Liver (tissue), 9 donors: ENCODE measurements around the gene KRTAP10-3. TPM values are rescaled to one million over a fixed set of nuclear protein-coding genes. Genes with fewer than 3 reads are reported as not detected.

Source experiments
- DNase-seq: peaks from one replicate; pipeline ENCODE4 v3.0.0-alpha.2; 2017; ENCODE audit warnings: low spot score
- H3K27ac ChIP-seq, 2 donors: one replicate each; pipeline ENCODE4 v1.7.0; 2013; ENCODE audit warnings: inconsistent platforms in 2 of 2, low read length in 2 of 2, control low read depth in 1 of 2, low read depth in 1 of 2, mild to moderate bottlenecking in 1 of 2
- H3K27me3 ChIP-seq, 4 donors: one replicate each; pipeline versions ENCODE4 v1.6.1 to v1.7.0; 2013; ENCODE audit warnings: low read length in 3 of 4, inconsistent platforms in 1 of 4, mild to moderate bottlenecking in 1 of 4, moderate library complexity in 1 of 4; ENCODE audit not compliant: control insufficient read depth in 4 of 4, insufficient read depth in 4 of 4
- H3K36me3 ChIP-seq, 4 donors: one replicate each; pipeline versions ENCODE4 v1.6.1 to v1.7.0; 2013; ENCODE audit warnings: low read length in 3 of 4, mild to moderate bottlenecking in 3 of 4, low read depth in 1 of 4, moderate library complexity in 1 of 4; ENCODE audit not compliant: control insufficient read depth in 4 of 4, insufficient read depth in 3 of 4
- H3K4me1 ChIP-seq, 4 donors: one replicate each; pipeline versions ENCODE4 v1.6.1 to v1.7.0; 2013; ENCODE audit warnings: low read length in 3 of 4, mild to moderate bottlenecking in 3 of 4, moderate library complexity in 1 of 4; ENCODE audit not compliant: control insufficient read depth in 4 of 4, insufficient read depth in 4 of 4
- H3K4me3 ChIP-seq, 3 donors: one replicate each; pipeline versions ENCODE4 v1.6.1 to v1.7.0; 2013; ENCODE audit warnings: low read length in 3 of 3, control low read depth in 1 of 3, low read depth in 1 of 3, mild to moderate bottlenecking in 1 of 3
- H3K9ac ChIP-seq, 2 donors: one replicate each; pipeline ENCODE4 v1.7.0; 2013; ENCODE audit warnings: low read length in 2 of 2, mild to moderate bottlenecking in 2 of 2, moderate library complexity in 2 of 2, control low read depth in 1 of 2, low read depth in 1 of 2
- H3K9me3 ChIP-seq, 4 donors: one replicate each; pipeline versions ENCODE4 v1.6.1 to v1.7.0; 2013; ENCODE audit warnings: low read length in 3 of 4; ENCODE audit not compliant: control insufficient read depth in 4 of 4
- ATF3 ChIP-seq: IDR thresholded peaks from 2 replicates; pipeline ENCODE4 v1.6.1; 2016; ENCODE audit warnings: antibody characterized with exemption
- CTCF ChIP-seq: fragments of 150-350 bp; IDR thresholded peaks from 2 replicates; pipeline ENCODE4 v1.5.1; 2017; ENCODE audit warnings: improper control_type of control experiment, low read depth, low read length; ENCODE audit not compliant: missing input control
- EGR1 ChIP-seq, 2 donors: IDR thresholded peaks; 2 replicates each; pipeline ENCODE4 v1.6.1; 2016 to 2018; ENCODE audit warnings: antibody characterized with exemption in 2 of 2, low read depth in 2 of 2
- FOXA1 ChIP-seq: IDR thresholded peaks from 2 replicates; pipeline ENCODE4 v1.6.1; 2016; ENCODE audit warnings: antibody characterized with exemption
- FOXA2 ChIP-seq: IDR thresholded peaks from 2 replicates; pipeline ENCODE4 v1.6.1; 2016; ENCODE audit warnings: antibody characterized with exemption
- GABPA ChIP-seq, 2 donors: IDR thresholded peaks in 1 of 2; conservative IDR thresholded peaks in 1 of 2; 2 replicates each; pipeline ENCODE4 v1.6.1; 2016; ENCODE audit warnings: antibody characterized with exemption in 2 of 2, mild to moderate bottlenecking in 1 of 2, moderate library complexity in 1 of 2
- HNF4A ChIP-seq, 2 donors: conservative IDR thresholded peaks; 2 replicates each; pipeline ENCODE4 v1.6.1; 2016; ENCODE audit warnings: antibody characterized with exemption in 2 of 2, mild to moderate bottlenecking in 2 of 2
- HNF4G ChIP-seq: IDR thresholded peaks from 2 replicates; pipeline ENCODE4 v1.6.1; 2016; ENCODE audit warnings: antibody characterized with exemption
- JUND ChIP-seq, 2 donors: IDR thresholded peaks; 2 replicates each; pipeline ENCODE4 v1.6.1; 2016; ENCODE audit warnings: antibody characterized with exemption in 2 of 2
- NR2F2 ChIP-seq: IDR thresholded peaks from 2 replicates; pipeline ENCODE4 v1.6.1; 2016; ENCODE audit warnings: antibody characterized with exemption
- RAD21 ChIP-seq, 2 donors: IDR thresholded peaks; 2 replicates each; pipeline ENCODE4 v1.6.1; 2016; ENCODE audit warnings: antibody characterized with exemption in 2 of 2, mild to moderate bottlenecking in 2 of 2
- REST ChIP-seq: IDR thresholded peaks from 2 replicates; pipeline ENCODE4 v1.6.1; 2016; ENCODE audit warnings: antibody characterized with exemption, mild to moderate bottlenecking
- RXRA ChIP-seq, 2 donors: IDR thresholded peaks; 2 replicates each; pipeline ENCODE4 v1.6.1; 2017 to 2018; ENCODE audit warnings: antibody characterized with exemption in 2 of 2, mild to moderate bottlenecking in 1 of 2
- SP1 ChIP-seq: IDR thresholded peaks from 2 replicates; pipeline ENCODE4 v1.6.1; 2018; ENCODE audit warnings: antibody characterized with exemption, mild to moderate bottlenecking
- TAF1 ChIP-seq: conservative IDR thresholded peaks from 2 replicates; pipeline ENCODE4 v1.6.1; 2016; ENCODE audit warnings: antibody characterized with exemption, mild to moderate bottlenecking
- YY1 ChIP-seq: IDR thresholded peaks from 2 replicates; pipeline ENCODE4 v1.6.1; 2016; ENCODE audit warnings: antibody characterized with exemption, mild to moderate bottlenecking
- ZBTB33 ChIP-seq: IDR thresholded peaks from 2 replicates; pipeline ENCODE4 v1.6.1; 2016; ENCODE audit warnings: antibody characterized with exemption
- WGBS: extraction: QIAGEN DNeasy Blood & Tissue Kit; methylation state at CpG from one replicate; pipeline ENCODE4 v1.1.7; 2013; 5-methylcytosine and 5-hydroxymethylcytosine counted together
- polyA plus RNA-seq, 2 donors: library from polyadenylated mRNA; stranded (reverse) in 1 of 2; unstranded in 1 of 2; fragments of 200-250 nt in 1 of 2; fragments of >200 nt in 1 of 2; fragmentation: Nextera tagmentation in 1 of 2; extraction: Ambion mirVana in 1 of 2; gene quantifications; one replicate each; pipeline versions ENCODE4 v1.2.1 to v1.2.3, GENCODE V29; 2013 to 2015
- total RNA-seq, 2 donors: library from RNA; depleted of rRNA; stranded (reverse); fragments of >200 nt; gene quantifications; one replicate each; pipeline ENCODE4 v1.2.3, GENCODE V29; 2014
- TF ChIP-seq, protein P1 (sequence below): IDR thresholded peaks from 2 replicates; pipeline ENCODE4 v1.6.1; 2016; ENCODE audit warnings: antibody characterized with exemption
- donor health status: healthy.
- donor health status: healthy.
- donor health status: healthy.
- donor health status: healthy.
- donor health status: healthy.

Gene KRTAP10-3
- total and polyA plus RNA-seq, 4 donors = not detected

GRCh38 chr21:44524414-44525371 is 33.9 kb downstream of the KRTAP10-3 start:
- TF ChIP-seq NR2F2 (no peak), REST (no peak), HNF4A (conservative IDR thresholded peaks at IDR 0.05) (no peak), ATF3 (no peak), JUND (IDR thresholded peaks at IDR 0.05) (no peak), FOXA1 (no peak), ZBTB33 (no peak), FOXA2 (no peak), TAF1 (no peak), GABPA (IDR thresholded peaks at IDR 0.05 in 1 of 2, conservative IDR thresholded peaks at IDR 0.05 in 1 of 2) (no peak), RAD21 (IDR thresholded peaks at IDR 0.05) (no peak), SP1 (no peak), HNF4G (no peak), CTCF (no peak), RXRA (IDR thresholded peaks at IDR 0.05) (no peak), YY1 (no peak), EGR1 (IDR thresholded peaks at IDR 0.05; ENCODE audit: low read depth in 2 of 2) (no peak)
- TF ChIP-seq, protein P1, sequence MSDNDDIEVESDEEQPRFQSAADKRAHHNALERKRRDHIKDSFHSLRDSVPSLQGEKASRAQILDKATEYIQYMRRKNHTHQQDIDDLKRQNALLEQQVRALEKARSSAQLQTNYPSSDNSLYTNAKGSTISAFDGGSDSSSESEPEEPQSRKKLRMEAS = no peak
- no peaks in the 10 kb centered on the region for H3K36me3 ChIP-seq
- 85% methylated on average over 2 of the region's 2 CpGs for whole genome bisulfite sequencing
- H3K27ac ChIP-seq = no peak overlapping the region
- DNase-seq = no peak
- H3K4me3 ChIP-seq = no peak overlapping the region
- H3K9ac ChIP-seq = no peak overlapping the region
- no peaks in the 10 kb centered on the region for H3K27me3 ChIP-seq
- no peaks in the 10 kb centered on the region for H3K9me3 ChIP-seq
- no peaks in the 10 kb centered on the region for H3K4me1 ChIP-seq
